Nephron (organoid): ENCODE results near the gene CHST8.

Experiments
- H3K27ac Mint-ChIP-seq, 3 experiments: 2 replicates each; pipeline ENCODE4 v1.8.0; 2020; ENCODE audit warnings: mixed read lengths in 3 of 3, mild to moderate bottlenecking in 2 of 3, moderate library complexity in 1 of 3
- H3K27me3 Mint-ChIP-seq: 2 replicates; pipeline ENCODE4 v1.8.0; 2021; ENCODE audit warnings: low read depth, mild to moderate bottlenecking, moderate library complexity, mixed read lengths
- H3K36me3 Mint-ChIP-seq: 2 replicates; pipeline ENCODE4 v1.8.0; 2020; ENCODE audit warnings: low read depth, mixed read lengths
- H3K4me1 Mint-ChIP-seq: 2 replicates; pipeline ENCODE4 v1.8.0; 2020; ENCODE audit warnings: mixed read lengths
- H3K4me3 Mint-ChIP-seq, 3 experiments: 2 replicates each; pipeline ENCODE4 v1.8.0; 2020; ENCODE audit warnings: mild to moderate bottlenecking in 3 of 3, mixed read lengths in 3 of 3, moderate library complexity in 2 of 3
- H3K9me3 Mint-ChIP-seq: 2 replicates; pipeline ENCODE4 v1.8.0; 2020; ENCODE audit warnings: mixed read lengths
- CTCF ChIP-seq, 3 experiments: fragments of 200-600 bp; sonication (generic); IDR thresholded peaks; one replicate each; pipeline ENCODE4 v1.5.0; 2021; ENCODE audit warnings: antibody characterized with exemption in 3 of 3; ENCODE audit not compliant: unreplicated experiment in 3 of 3

CHST8 gene

DNA sequence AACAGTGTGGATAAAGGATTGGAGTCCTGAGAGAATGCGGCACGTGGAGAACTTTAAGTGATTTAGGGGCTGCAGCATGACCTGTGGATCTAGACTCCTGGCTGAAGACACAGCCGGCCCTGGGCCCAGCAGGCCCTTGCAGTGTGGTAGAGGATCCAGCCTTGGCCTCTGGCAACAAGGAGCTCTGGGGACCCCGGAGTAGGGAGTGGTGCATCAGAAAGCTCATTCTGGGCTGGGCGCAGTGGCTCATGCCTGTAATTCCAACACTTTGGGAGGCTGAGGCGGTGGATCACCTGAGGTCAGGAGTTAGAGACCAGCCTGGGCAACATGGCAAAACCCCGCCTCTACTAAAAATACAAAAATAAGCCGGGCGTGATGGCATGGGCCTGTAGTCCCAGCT lies 76.0 kb downstream of the CHST8 start:
- no peaks in the 10 kb centered on the region for H3K4me1 Mint-ChIP-seq
- H3K36me3 Mint-ChIP-seq: no peaks in the 10 kb centered on the region
- no peak overlapping the region for H3K4me3 Mint-ChIP-seq
- peaks cover 19% of the 10 kb centered on the region for H3K27me3 Mint-ChIP-seq
- no peaks in the 10 kb centered on the region for H3K9me3 Mint-ChIP-seq
- H3K27ac Mint-ChIP-seq: no peak overlapping the region
- no peak for TF ChIP-seq CTCF (IDR thresholded peaks at IDR 0.05; ENCODE audit: unreplicated experiment in 3 of 3)

DNA sequence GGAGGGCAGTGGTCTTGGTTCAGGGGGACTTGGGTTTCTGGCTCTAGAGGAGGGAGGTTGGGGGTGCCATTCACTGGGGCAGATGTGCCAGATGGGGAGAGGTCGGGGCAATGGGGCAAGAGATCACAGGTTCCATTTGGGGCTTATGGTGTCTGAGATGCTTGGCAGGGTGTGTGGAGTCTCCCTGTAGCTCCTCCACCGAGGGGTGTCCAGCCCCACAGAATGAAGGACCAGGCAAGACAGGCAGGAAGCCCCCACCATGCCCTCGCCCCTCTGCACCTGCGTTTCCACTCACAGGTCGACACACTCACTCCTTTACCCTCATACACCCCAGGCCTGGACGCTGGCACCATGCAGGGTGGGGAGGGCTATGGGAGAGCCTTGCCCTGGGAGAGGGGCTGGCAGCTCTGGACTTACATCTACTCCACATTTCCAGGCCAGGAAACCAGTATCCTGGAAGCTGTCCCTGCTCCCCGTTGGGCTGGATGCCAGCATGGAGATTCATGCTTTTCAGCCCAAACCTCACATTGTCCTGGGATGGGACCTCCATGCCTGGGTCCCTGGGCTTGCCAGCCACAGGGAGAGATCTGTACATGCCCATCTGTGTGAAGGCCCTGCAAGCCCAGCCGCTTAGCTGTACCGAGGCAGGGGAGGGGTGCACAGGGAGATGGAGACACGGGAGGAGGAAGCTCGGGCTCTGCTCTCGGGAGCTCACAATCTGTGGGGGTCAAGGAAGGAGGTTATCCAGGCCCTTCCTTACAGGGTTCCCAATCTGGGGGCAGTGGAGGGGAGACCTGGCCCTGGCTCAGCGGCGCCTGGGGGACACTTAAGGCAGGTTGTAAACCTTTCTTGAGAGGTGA lies 77.1 kb downstream of the CHST8 start:
- no peak overlapping the region for H3K4me3 Mint-ChIP-seq

GRCh38 chr19:33699754-33700407 lies 78.1 kb downstream of the CHST8 start:
- no peaks in the 10 kb centered on the region for H3K4me1 Mint-ChIP-seq
- H3K27ac Mint-ChIP-seq: no peak overlapping the region
- no peak for TF ChIP-seq CTCF (IDR thresholded peaks at IDR 0.05; ENCODE audit: unreplicated experiment in 3 of 3)
- H3K4me3 Mint-ChIP-seq: no peak overlapping the region
- H3K9me3 Mint-ChIP-seq: no peaks in the 10 kb centered on the region
- no peaks in the 10 kb centered on the region for H3K36me3 Mint-ChIP-seq
- peaks cover 19% of the 10 kb centered on the region for H3K27me3 Mint-ChIP-seq

More for the DNA sequence above, 77.1 kb downstream of the CHST8 start:
- Mint-ChIP-seq H3K27me3 (peaks cover 19% of the 10 kb centered on the region), H3K9me3 (no peaks in the 10 kb centered on the region), H3K4me1 (no peaks in the 10 kb centered on the region), H3K27ac (no peak overlapping the region), H3K36me3 (no peaks in the 10 kb centered on the region)
- TF ChIP-seq CTCF (IDR thresholded peaks at IDR 0.05; ENCODE audit: unreplicated experiment in 3 of 3): no peak

DNA sequence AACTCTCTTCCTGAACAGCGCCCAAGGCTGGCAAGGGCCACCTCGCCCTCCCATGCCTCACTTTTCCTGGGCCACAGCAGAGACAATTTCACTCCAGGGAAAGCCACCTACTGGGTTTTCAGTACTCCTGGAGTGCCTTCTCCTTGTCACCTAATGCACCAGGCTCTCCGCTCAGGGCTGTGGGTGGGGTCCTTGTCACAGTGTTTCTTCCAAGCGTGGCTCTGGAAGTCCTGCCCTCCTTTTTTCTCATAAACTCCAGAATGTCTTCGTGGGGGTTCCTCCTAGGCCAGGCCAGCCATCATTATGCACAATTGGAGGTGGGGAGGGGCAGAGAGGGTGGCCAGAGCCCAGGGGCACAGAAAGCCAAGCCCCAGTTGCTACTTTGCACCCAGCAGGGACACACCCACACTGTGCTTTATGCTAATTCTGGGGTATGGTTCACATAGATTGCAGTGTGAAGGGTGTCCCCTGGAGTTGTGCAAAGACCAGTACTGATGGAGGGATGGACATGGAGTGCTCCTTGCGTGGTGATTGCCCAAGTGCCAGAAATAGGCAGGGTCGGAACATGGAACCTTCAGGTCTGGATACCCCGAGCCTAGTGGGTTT lies 78.8 kb downstream of the CHST8 start:
- Mint-ChIP-seq H3K27me3 (peaks cover 19% of the 10 kb centered on the region), H3K36me3 (no peaks in the 10 kb centered on the region), H3K4me1 (no peaks in the 10 kb centered on the region), H3K4me3 (no peak overlapping the region), H3K27ac (no peak overlapping the region), H3K9me3 (no peaks in the 10 kb centered on the region)
- TF ChIP-seq CTCF (IDR thresholded peaks at IDR 0.05; ENCODE audit: unreplicated experiment in 3 of 3): no peak

DNA sequence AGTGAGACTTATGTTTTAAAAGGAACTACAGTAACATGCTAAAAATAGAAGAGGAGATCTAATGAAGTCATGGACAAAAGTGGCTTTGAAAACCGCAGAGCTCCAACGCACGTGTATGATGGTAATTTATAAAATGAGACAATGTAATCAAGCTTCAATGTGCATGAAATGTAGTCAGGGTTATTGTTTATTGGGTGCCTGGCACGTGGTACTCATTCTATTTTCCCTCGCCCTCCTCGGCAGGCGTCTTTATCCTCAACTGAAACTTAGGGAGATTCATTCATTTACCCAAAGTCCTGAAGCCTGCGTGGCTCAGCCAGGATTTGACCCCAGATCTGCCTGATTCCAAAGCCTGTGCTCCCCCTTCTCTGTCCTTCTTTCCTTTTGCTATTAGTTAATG lies 79.8 kb downstream of the CHST8 start:
- Mint-ChIP-seq H3K36me3 (no peaks in the 10 kb centered on the region), H3K27ac (no peak overlapping the region), H3K4me1 (no peaks in the 10 kb centered on the region), H3K9me3 (no peaks in the 10 kb centered on the region), H3K4me3 (no peak overlapping the region), H3K27me3 (peaks cover 19% of the 10 kb centered on the region)
- no peak for TF ChIP-seq CTCF (IDR thresholded peaks at IDR 0.05; ENCODE audit: unreplicated experiment in 3 of 3)
